ENCODE results near the gene SNX33.

The SNX33 gene

DNA sequence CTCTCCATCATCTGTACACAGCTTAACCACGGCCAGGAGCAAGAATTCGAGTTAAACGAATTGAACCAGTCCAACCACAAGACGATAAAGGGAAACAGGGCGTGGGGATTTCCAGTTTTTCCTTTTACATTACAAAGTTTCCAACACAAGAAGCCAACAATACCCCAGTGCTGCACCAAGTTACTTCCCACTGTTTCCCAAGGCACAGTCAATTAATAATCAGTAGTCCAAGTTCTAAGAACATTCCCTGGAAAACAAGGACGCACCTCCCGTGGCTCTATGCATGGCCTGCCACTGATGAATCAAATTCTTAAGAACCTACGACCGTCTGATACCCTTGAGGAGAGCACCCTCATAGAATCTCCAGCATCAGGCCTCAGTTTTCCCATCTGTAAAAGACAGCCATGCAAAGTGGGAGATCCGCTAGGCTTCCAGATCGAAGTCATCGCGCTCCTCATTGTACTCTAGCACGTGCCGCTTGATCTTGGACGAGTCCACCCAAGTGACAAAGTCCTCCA is 8.5 kb upstream of the SNX33 start:
- TF ChIP-seq, protein P1, sequence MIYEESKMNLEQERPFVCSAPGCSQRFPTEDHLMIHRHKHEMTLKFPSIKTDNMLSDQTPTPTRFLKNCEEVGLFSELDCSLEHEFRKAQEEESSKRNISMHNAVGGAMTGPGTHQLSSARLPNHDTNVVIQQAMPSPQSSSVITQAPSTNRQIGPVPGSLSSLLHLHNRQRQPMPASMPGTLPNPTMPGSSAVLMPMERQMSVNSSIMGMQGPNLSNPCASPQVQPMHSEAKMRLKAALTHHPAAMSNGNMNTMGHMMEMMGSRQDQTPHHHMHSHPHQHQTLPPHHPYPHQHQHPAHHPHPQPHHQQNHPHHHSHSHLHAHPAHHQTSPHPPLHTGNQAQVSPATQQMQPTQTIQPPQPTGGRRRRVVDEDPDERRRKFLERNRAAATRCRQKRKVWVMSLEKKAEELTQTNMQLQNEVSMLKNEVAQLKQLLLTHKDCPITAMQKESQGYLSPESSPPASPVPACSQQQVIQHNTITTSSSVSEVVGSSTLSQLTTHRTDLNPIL (CRISPR knock-in tag; IDR thresholded peaks at IDR 0.05; ENCODE audit: low read depth): no peak
- no peak for TF ChIP-seq ZFP30 (CRISPR knock-in tag; IDR thresholded peaks at IDR 0.05)
- no peak for TF ChIP-seq PPARA (CRISPR knock-in tag; IDR thresholded peaks at IDR 0.05; ENCODE audit: borderline replicate concordance)
- TF ChIP-seq ZNF70 (CRISPR knock-in tag; IDR thresholded peaks at IDR 0.05): no peak
- no peak for TF ChIP-seq BACH2 (CRISPR knock-in tag; IDR thresholded peaks at IDR 0.05; ENCODE audit: borderline replicate concordance)
- no peak for TF ChIP-seq RARB (CRISPR knock-in tag; IDR thresholded peaks at IDR 0.05)
- no peak for TF ChIP-seq TOX (CRISPR knock-in tag; IDR thresholded peaks at IDR 0.05; ENCODE audit: borderline replicate concordance)
- no peak for TF ChIP-seq TCF4 (CRISPR knock-in tag; IDR thresholded peaks at IDR 0.05; ENCODE audit: borderline replicate concordance)
- TF ChIP-seq CSDC2 (CRISPR knock-in tag; IDR thresholded peaks at IDR 0.05): no peak
- no peak for TF ChIP-seq ZC3H10 (CRISPR knock-in tag; IDR thresholded peaks at IDR 0.05)
- no peak for TF ChIP-seq ZFP3 (CRISPR knock-in tag; IDR thresholded peaks at IDR 0.05)
- TF ChIP-seq OSR1 (CRISPR knock-in tag; IDR thresholded peaks at IDR 0.05): no peak
- TF ChIP-seq, protein P2, sequence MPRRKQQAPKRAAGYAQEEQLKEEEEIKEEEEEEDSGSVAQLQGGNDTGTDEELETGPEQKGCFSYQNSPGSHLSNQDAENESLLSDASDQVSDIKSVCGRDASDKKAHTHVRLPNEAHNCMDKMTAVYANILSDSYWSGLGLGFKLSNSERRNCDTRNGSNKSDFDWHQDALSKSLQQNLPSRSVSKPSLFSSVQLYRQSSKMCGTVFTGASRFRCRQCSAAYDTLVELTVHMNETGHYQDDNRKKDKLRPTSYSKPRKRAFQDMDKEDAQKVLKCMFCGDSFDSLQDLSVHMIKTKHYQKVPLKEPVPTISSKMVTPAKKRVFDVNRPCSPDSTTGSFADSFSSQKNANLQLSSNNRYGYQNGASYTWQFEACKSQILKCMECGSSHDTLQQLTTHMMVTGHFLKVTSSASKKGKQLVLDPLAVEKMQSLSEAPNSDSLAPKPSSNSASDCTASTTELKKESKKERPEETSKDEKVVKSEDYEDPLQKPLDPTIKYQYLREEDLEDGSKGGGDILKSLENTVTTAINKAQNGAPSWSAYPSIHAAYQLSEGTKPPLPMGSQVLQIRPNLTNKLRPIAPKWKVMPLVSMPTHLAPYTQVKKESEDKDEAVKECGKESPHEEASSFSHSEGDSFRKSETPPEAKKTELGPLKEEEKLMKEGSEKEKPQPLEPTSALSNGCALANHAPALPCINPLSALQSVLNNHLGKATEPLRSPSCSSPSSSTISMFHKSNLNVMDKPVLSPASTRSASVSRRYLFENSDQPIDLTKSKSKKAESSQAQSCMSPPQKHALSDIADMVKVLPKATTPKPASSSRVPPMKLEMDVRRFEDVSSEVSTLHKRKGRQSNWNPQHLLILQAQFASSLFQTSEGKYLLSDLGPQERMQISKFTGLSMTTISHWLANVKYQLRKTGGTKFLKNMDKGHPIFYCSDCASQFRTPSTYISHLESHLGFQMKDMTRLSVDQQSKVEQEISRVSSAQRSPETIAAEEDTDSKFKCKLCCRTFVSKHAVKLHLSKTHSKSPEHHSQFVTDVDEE (CRISPR knock-in tag; IDR thresholded peaks at IDR 0.05): no peak
- no peak for TF ChIP-seq ARNTL (CRISPR knock-in tag; IDR thresholded peaks at IDR 0.05; ENCODE audit: borderline replicate concordance, low read depth)
- no peak for TF ChIP-seq ZNF565 (CRISPR knock-in tag; conservative IDR thresholded peaks at IDR 0.05; ENCODE audit: low read depth)
- TF ChIP-seq, protein P3, sequence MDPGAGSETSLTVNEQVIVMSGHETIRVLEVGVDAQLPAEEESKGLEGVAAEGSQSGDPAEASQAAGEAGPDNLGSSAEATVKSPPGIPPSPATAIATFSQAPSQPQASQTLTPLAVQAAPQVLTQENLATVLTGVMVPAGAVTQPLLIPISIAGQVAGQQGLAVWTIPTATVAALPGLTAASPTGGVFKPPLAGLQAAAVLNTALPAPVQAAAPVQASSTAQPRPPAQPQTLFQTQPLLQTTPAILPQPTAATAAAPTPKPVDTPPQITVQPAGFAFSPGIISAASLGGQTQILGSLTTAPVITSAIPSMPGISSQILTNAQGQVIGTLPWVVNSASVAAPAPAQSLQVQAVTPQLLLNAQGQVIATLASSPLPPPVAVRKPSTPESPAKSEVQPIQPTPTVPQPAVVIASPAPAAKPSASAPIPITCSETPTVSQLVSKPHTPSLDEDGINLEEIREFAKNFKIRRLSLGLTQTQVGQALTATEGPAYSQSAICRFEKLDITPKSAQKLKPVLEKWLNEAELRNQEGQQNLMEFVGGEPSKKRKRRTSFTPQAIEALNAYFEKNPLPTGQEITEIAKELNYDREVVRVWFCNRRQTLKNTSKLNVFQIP (CRISPR knock-in tag; IDR thresholded peaks at IDR 0.05; ENCODE audit: borderline replicate concordance, low read depth): no peak
- TF ChIP-seq, protein P4, sequence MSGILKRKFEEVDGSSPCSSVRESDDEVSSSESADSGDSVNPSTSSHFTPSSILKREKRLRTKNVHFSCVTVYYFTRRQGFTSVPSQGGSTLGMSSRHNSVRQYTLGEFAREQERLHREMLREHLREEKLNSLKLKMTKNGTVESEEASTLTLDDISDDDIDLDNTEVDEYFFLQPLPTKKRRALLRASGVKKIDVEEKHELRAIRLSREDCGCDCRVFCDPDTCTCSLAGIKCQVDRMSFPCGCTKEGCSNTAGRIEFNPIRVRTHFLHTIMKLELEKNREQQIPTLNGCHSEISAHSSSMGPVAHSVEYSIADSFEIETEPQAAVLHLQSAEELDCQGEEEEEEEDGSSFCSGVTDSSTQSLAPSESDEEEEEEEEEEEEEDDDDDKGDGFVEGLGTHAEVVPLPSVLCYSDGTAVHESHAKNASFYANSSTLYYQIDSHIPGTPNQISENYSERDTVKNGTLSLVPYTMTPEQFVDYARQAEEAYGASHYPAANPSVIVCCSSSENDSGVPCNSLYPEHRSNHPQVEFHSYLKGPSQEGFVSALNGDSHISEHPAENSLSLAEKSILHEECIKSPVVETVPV (CRISPR knock-in tag; IDR thresholded peaks at IDR 0.05): no peak
- no peak for ATAC-seq

DNA sequence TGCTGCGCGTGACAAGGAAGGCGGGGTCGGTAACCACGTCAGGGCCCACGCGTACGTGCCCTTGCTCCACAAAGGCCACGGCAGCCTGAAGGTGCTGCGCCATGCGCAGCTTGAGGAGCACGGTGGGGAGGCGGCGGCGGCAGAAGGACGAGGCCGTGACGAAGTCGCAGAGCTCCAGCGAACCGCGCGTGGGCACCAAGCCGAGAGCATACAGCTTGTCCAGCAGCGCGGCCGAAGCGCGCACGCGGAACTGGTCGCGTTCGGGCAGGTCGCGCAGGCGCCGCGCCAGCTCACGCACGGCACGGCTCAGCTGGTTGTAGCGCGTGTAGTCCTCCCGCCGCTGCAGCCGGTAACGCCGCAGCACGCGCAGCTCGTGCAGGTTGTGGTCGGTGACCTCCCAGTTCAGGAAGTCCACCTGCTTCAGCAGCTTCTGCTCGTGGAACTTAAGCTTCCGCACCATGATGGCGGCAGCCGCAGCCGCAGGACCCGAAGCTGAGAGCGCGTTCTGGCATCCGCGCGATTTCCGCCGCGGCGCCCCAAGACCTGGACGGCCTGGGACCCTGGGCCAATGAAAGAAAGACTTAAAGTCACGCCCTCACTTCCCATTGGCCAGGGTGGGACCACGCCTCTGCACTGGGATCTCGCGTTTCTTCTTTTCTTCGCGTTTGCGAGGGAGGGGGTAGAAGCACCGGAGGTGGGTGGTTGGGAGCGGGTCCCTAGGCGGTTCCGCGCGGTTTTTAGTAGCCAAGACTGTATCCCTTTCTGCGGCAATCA is 7.8 kb upstream of the SNX33 start, which contains the start of gene IMP3:
Gene IMP3 (minus strand): TSS at position 516 of the 774 bp plus-strand sequence. CDS start 56 bp downstream, at position 460.
- peak; percentile 96 for ATAC-seq

More for the DNA sequence above, 7.8 kb upstream of the SNX33 start, which contains the start of gene IMP3:
- no peak for TF ChIP-seq SNAI2 (CRISPR knock-in tag; IDR thresholded peaks at IDR 0.05)
- TF ChIP-seq ZC3H10 (CRISPR knock-in tag; IDR thresholded peaks at IDR 0.05): no peak
- no peak for TF ChIP-seq ZFP3 (CRISPR knock-in tag; IDR thresholded peaks at IDR 0.05)
- TF ChIP-seq ISL1 (CRISPR knock-in tag; IDR thresholded peaks at IDR 0.05): no peak
- no peak for TF ChIP-seq OSR1 (CRISPR knock-in tag; IDR thresholded peaks at IDR 0.05)
- TF ChIP-seq, protein P4 (CRISPR knock-in tag; IDR thresholded peaks at IDR 0.05): no peak
- no peak for TF ChIP-seq ESRRG (CRISPR knock-in tag; IDR thresholded peaks at IDR 0.05)
- TF ChIP-seq ZNF565 (CRISPR knock-in tag; conservative IDR thresholded peaks at IDR 0.05; ENCODE audit: low read depth): 0 out of 2 replicates have a peak, but pooled peaks have one; percentile 31

All from SK-N-SH treated with all-trans-retinoic acid at 6 μM for 48 hours (cell line).